ENCODE measurements around the gene PEMT.

The PEMT gene

GRCh38 chr17:17553217-17554195 is 38.0 kb downstream of the PEMT start:
- no peak for DNase-seq (ENCODE audit: low read depth in 1 of 2, low spot score in 1 of 2)

DNA sequence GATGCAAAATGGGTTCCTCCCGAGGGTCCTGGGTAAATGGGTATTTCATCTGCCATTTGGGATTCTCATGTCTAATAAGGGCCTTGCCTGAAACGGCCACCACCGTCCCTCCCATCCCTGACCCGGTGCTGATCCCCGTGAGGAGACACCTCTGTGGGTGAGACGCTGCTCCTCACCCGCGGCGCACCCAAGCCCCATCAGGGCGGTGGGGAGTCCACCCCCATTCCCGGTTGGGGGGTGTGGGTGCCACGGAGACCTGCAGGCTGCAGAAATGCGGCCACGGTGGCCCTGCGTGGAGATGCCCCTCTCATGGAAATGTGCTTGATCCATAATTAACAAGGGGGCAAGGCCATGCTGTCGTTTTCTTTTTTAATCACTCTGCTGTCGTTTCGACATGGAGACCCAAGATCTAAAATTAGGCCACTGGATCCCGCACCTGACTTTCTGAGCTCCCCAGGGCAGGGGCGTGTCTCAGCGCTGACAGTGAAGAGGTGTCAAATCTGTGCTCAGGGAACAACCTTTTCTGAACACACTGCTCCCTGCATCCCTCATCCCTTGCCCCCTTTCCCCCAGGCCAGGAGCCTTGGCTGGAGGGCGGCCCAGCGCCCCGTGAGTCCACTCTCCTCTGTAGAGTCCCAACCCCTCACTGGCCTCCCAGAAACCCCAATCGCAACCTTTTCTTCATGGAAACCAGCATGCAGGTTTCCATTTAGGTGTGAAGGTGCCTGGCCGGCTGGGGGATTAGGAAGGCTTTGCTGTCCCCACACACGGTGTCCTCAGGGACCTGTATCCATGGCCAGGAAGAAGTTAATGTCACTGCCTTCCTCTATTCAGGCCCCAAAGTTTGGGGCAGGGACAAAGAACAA is 38.9 kb downstream of the PEMT start:
- no peak for DNase-seq (ENCODE audit: low read depth in 1 of 2, low spot score in 1 of 2)

DNA sequence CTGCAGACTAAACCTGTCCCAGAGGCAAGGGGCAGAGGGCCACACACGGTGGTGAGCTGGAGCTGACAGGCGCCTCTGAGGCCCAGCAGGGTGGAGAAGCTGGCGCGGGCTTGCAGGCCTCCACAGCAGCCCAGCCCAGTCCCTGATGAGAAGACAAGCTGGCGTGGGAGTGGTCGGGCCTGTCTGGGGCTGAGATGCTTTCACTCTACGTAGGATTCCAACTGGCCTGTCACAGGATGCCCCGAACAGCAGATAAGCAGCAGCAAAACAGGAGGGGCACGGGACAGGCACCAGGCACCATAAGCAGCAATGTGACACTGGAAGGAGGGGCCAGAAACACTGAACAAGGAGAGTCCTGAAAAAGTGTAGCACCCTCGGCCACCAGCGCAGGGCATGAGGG is 40.1 kb downstream of the PEMT start:
- DNase-seq (ENCODE audit: low read depth in 1 of 2, low spot score in 1 of 2), result no peak

- no peak for DNase-seq (ENCODE audit: low read depth in 1 of 2, low spot score in 1 of 2)
Observed at GRCh38 chr17:17549732-17550366, 41.7 kb downstream of the PEMT start.

- no peak for DNase-seq (ENCODE audit: low read depth in 1 of 2, low spot score in 1 of 2)
Observed at GRCh38 chr17:17548044-17548443, 43.5 kb downstream of the PEMT start.

- DNase-seq (ENCODE audit: low read depth in 1 of 2, low spot score in 1 of 2), result no peak
Observed at GRCh38 chr17:17547210-17547764, 44.2 kb downstream of the PEMT start.

- no peak for DNase-seq (ENCODE audit: low read depth in 1 of 2, low spot score in 1 of 2)
Observed at GRCh38 chr17:17546399-17547185, 44.9 kb downstream of the PEMT start.

- DNase-seq (ENCODE audit: low read depth in 1 of 2, low spot score in 1 of 2), result no peak
Observed at GRCh38 chr17:17545984-17546383, 45.5 kb downstream of the PEMT start.

- no peak for DNase-seq (ENCODE audit: low read depth in 1 of 2, low spot score in 1 of 2)
Observed at GRCh38 chr17:17545031-17545820, 46.3 kb downstream of the PEMT start.

DNA sequence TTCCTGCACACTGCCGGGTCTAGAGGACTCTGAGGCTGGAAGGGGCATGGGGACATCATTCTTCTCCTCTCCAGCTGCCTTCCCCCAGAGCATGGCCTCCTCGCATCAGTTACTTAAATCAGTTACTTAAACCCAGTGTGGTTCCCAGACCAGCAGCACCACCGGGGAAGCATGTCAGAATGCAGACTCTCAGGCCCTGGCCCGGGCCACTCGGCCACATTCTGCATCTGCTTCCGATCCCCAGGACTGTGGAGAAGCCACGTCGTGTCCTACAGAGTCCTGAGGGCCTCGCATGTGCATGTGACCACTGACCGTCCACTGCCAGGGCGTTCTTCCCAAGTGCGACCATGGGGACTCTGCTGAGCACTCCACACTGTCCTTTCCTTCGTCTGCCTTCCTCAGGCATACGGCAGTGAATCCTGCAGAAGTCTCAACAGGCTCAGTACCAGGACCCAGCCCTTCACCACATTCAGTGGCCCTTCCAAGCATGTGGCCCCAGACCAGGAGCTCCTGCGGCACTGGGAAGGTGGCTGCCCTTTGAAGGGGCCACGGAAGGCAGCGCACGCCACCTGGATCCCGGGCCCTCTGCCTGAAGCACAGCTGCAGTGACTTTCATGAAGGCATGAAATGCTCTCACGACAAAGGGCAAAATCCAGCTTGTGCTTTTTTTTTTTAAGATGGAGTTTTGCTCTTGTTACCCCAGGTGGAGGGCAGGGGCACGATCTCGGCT is 48.4 kb downstream of the PEMT start:
- DNase-seq (ENCODE audit: low read depth in 1 of 2, low spot score in 1 of 2), result no peak

DNA sequence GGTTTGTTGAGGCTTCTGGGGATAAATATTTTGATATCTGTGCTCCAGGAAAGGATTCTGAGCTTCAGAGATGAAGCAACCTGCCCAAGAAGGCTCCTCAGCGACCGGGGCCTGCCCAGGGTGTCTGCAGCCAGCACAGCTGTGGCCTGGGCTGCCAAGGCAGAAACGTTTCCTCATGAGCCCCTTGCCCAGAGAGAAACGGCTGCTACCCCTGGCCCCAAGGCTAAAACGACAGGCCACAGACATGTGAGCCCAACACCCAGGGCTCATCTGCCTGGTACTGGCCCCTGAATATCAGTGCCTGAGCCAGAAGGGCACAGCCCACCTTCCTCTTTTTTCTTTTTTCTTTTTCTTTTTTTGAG is 49.9 kb downstream of the PEMT start:
- DNase-seq (ENCODE audit: low read depth in 1 of 2, low spot score in 1 of 2), result no peak

DNA sequence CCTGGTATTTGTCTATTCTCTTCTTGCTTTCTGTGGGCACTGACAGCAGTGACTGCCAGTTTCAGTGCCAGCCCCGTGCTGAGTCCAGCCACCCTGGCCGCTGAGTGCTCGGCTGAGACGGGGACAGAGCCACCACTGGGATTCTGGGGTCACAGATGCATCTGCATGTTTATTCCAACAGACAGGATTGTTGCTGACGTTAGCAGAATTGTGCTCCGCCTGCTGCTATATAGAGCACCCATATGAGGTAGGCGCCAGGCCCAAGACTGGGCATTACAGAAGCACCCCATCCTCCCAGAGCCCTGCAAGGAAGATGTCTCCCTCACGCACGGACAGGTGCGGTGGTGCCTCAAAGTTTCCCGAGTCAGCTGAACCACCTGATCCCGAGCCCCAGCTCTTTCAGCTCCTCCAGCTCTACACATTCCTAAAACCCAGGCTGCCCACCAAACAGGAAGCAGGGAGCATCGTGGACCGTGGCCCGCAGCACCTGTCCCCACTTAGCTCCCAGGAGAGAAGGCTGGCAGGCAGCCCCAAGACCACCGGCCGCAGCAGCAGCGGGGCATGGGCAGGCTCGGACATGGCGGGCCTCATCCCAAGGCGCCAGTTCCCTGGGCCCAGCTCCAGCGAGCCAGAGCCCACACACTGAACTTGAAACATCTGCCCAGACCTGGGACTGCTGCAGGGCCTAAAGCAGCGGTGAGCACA is 50.4 kb downstream of the PEMT start:
- DNase-seq (ENCODE audit: low read depth in 1 of 2, low spot score in 1 of 2), result no peak

GRCh38 chr17:17540278-17540906 is 51.1 kb downstream of the PEMT start:
- no peak for DNase-seq (ENCODE audit: low read depth in 1 of 2, low spot score in 1 of 2)

GRCh38 chr17:17539591-17539990 is 51.9 kb downstream of the PEMT start:
- no peak for DNase-seq (ENCODE audit: low read depth in 1 of 2, low spot score in 1 of 2)

- no peak for DNase-seq (ENCODE audit: low read depth in 1 of 2, low spot score in 1 of 2)
Observed at GRCh38 chr17:17538417-17539391, 52.8 kb downstream of the PEMT start.

DNA sequence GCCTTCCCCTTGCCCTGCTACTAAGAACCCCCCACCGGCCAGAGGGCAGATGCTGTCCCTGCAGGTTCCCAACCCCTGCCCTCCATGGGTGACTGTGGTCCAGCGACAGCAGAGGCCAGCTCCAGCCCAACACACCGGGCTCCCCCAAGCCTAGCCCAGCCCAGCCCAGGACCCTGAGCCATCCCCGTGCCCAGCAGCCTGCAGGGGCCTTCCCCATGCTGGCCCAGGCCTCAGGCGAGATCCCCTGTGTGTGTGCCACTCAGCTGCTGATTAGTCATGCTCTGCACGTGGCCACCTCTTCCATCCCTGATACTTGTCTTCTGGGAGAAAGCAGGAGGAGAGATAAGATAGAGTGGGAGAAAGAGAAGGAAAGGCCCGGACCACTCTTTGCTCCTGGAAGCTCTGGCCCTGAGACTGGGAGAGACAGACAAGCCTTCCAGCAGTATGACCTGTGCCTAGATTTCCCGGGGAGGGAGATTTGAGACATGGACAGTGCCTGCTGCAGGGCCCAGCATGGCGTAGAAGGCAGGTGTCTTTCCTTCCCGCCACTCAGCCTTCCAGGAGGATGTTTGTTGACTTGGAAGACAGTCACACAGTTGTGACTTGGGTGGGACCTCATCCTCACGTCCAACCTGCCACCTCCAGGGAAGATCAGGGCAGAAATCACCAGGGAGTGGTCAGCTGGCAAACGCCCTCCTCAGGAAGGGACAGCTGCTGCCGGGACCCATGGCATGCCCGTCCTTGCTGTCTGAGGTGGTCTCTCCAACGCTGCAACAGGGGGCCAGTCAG is 54.0 kb downstream of the PEMT start:
- no peak for DNase-seq (ENCODE audit: low read depth in 1 of 2, low spot score in 1 of 2)

All from activated T-helper 1 cell treated with anti-CD3 and anti-CD28 coated beads, Interleukin-2, amount 50 U/mL, for 16 hours (primary cell).